GM21423 (cell line): Measurements from ENCODE around the gene LDLRAD4.

Source experiments
- ATAC-seq: cut with Tn5 transposase; IDR thresholded peaks from one replicate; pipeline ENCODE4 v1.9.1; 2021; ENCODE audit warnings: mild to moderate bottlenecking, moderate library complexity; ENCODE audit not compliant: unreplicated experiment

LDLRAD4 gene

DNA sequence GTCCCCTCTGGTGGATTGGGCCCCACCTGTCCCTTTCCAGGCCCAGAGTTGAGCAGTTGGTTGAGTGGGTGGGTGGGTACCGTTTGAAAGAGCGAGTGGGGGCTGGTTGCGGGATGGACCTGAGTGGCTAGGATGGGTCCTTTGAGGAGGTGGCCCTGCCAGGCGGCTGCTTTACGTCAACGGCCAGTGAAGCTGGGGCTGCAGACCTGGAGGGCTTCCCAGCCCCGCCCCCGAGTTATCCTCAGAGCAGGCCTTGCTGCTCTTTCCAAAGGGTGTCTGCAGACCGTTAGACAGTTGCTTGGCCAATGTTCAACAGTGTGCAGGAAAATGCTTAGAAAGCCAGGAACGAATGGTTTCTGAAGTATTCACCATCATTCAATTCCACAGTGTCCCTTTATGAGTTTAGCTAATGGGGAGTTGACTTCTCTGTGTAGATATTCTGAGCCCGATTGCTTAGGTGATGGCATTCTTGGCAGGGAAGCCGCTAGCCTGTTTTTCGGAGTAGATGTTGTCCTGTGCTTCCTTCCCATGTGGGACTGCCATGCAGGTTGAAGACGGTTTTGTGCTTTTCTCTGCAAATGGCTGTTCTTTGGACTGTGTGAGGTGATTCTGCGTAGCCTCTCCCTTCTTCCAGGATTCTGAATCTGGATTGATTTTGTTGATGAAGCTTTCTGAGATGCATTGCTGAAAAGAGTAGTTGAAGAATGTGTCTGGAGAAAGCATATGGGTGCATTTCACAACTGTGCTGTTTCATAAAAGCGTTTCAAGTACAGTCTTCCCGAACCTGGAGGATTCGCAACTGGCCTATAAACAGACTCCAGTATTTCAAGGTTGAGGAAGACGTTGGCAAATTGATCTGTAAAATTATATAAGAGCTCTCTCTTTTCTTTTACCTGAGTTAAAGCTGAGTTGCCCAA, 45.8 kb downstream of the LDLRAD4 start:
- ATAC-seq = no peak

DNA sequence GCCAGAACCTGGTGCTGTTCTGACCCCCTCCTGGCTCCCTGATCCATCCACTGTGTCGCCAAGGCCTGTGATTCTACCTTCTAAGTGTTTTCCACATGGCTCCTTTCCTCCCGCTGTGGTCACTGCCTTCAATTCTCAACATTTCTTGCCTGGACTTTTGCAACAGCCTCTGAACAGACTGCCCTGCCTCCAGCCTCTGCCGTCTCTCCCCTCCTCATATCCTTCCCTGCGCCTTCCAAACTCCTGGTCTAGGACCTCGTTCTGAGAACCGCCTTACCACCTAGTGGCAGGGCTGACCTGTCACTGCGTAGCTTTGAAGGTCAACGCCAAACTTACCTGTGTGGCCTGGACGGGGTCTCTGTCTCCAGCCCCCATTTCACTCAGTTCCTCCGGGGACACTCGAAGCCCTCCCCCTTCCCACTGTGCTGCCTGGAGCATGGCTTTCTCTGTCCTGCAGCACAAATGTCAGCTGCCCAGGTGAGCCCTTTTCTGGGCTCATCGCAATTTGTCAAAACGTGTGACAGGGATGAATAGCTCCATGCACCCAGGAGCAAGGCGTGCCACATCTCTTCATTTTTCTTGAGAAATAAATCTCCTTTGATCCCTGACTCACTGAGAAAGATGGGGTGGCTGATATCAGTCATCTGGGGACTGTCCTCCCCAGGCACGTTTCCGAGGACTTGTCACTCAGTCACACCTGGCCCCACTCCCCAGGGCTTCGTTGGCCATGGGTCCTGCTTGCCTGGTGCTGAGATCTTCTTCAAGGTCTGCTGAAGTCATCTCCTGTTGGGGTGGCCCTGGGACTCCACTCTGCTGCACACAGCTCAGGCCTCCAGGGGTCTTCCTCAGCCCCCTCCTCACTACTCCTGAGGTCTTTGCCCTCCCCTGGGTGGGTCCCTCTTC, 46.7 kb downstream of the LDLRAD4 start:
- no peak for ATAC-seq

DNA sequence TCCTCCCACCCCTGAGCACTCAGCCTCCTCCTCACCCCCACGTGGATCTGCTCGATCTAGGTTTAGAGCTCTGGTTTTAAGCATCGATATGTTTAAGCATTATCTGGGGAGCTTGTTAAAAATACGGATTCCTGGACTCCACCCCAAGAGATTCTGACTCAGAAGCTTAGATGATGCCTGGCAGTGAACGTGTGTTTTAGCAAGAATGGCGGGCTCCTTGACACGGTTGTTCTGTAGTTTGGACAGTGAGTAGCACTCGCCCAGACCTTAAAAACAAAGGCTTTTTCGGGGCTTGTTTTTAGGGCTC, 47.3 kb downstream of the LDLRAD4 start:
- no peak for ATAC-seq

DNA sequence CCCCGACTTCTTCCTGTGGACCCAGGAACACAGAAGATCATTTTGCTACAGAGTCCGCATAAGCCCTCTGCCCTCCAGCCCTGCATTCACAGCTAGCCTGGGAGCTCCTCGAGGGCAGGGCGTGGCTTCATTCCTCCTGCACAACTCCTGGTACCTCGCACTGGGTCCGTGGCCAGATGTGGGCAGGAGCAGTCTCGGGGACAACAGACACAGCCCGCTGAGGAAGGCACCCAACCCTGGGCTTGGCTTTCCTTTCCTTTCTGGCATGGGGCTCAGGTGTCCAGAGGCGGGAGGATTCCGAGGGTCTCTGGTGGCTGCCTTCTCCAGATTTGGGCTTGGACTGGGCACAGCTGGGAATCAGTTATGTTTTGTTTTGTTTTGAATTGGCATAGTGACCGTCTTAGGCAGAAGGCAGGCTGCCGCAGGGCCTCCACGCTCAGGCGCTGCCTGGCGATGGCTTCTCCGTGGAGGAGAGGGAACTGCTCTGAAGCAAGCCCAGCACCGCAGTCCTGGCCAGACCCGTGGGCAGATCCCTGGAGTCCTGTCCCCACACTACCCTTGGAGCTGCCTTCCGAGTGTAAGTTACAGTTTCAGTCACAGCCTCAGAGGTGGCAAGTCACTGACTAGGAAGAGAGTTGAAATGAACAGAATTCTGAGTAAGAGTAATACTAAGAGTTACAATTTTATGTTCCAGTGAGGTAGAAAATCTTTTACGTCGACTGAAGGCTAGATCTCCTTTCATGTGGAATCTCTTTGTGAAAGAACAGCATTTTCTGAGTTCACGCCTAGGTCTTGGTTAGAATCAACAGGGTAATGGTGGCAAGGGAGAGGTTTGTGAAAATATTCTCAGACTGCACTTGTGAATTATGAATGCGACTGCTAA, 47.9 kb downstream of the LDLRAD4 start:
- no peak for ATAC-seq

DNA sequence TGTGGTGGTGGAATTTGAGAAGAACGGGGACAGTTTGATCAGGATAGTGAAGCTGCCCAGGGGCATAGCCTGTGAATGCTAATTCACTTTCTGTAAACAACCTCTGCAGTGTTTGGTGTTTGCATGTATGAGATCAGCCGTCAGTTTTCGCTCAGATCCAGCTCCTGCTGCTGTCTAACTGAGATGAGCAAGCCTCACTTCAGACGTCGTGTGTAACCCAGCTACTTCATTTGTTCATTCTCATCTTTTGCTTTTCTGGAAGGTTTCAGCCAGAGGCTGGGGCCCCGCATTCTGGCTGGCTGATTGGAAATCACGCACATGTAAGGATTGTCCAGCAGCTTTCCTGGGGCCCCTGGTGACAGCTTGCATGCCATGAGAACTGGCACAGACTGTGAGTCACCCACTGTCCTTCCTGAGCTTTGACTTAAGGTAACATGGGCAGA, 48.9 kb downstream of the LDLRAD4 start:
- no peak for ATAC-seq

DNA sequence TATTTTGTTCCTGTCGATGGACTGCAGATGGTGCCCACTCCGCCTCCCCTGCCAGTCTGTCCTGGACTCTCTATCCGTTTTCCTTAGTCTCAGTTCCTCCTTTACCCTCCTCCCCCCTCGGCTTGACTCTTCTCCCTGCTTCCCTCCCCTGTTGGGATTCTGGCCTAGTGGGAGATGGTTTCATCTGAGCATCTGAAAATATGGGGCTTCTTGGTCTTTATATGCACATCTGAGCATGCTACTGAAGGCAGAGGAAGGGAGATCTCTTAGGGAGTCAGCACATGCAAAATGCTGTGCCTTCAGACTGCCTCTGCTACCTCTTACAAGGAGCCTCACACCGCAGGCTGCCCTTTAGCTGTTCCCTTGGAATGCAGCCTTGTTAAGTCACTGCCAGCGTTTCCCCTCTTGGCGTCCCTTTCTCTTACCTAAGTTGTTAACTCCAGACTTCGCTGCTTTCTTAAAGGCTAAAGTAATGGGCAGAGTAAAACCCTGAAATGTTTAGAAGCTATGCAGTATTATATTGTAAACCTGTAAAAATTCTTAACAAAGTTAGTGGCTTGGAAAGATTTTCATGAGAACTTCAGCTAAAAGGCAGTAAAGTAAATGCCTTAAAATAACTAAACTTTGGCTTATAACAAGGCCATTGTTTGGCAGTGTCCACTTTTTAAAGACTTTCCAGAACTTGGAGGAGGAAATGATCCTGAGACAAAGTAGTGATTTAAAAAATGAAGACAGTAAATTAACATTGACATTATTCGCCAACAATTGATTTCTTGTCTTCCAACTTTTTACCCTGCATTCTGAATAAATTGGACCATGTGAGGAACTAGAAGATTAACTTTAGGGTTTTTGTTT, 49.8 kb downstream of the LDLRAD4 start:
- ATAC-seq = no peak

DNA sequence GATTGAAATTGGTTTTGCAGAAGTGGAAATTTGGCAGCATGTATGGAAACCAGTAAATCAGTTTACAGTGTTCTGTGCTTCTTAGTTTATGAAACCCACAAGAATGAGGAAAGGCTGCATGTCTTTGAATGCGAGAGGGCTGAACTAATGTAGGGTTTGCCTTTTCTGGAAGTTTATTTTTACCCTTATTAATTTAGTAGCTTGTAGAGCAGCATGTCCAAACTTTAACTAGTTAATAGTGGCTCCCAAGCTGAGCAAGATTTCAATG, 50.4 kb downstream of the LDLRAD4 start:
- no peak for ATAC-seq

DNA sequence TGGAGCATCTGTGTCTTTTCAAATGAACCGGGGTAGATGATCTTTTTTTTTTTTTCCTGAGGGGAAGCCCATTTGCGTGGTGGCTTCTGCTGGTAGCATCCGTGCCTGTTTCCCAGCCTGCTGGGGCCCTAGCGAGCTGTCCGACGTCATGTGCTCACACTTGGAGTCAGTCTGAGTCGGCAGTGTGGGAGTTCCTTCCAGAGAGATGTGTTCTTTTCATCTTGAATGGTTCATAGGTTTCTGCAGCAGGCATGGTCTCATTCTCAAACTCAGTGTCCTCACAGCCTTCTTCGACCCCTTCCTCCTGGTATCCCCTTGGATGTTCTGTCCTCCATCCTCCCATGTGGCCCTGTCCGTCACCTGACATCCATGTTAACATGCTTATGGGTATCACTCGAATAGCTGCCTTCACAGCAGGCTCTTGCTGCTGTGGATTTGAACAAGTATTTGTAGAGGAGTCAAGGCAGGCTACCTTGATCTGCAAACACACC, 51.0 kb downstream of the LDLRAD4 start:
- ATAC-seq = no peak

DNA sequence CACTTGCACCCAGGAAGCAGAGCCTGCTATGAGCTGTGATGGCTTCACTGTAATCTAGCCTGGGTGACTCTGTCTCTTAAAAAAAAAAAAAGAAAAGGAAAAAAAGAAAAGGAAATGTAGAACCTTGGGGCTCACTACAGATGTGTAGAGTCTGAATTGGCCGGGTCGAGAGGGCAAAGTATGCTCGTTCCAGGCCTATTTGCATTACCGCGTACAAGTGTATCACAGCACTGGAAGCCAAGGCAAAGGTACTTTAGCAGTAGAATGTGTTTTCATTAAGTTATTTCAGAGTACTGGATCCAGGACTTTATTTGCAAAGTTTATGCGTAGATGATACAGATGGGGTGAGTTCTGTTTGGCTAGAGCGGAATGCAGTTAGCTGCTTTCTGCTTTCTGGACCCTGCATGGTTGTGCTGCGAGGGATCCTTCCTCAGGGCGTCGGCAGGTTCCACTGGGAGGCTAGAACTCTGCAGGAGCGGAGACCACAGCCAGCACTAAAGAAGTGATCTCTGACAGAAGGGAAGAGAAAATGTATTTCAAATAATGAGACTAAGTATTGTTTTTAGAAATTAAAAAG, 51.8 kb downstream of the LDLRAD4 start:
- ATAC-seq = no peak

DNA sequence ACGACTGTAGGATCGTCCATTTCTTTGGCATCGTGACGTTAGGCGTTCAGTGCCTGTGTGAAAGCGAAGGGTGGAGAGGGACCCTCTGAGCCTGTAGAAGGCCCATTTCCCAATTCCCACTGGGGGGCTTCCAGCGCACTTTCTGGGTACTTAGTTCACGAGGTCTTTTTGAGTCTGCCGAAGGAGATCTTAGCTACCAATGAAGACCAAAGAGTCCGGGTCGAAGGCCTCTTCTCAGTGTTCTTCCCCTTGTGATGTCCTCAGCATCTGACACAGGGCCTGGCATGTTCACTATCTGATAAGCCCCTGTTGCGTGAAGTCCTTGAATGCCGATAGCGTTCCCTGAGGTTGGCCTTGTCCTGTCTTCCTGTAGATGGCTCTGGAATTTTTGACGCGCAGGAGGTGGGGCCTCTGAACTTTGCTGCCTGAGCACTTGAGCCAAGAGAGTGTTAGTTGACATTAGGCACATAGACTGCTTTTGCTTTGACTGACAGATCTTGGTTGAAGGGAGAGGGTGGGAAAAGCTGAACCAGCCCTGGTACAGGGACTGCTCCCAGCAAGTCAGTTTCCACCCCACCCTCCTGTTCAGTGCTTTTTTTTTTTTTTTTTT, 52.8 kb downstream of the LDLRAD4 start:
- no peak for ATAC-seq

DNA sequence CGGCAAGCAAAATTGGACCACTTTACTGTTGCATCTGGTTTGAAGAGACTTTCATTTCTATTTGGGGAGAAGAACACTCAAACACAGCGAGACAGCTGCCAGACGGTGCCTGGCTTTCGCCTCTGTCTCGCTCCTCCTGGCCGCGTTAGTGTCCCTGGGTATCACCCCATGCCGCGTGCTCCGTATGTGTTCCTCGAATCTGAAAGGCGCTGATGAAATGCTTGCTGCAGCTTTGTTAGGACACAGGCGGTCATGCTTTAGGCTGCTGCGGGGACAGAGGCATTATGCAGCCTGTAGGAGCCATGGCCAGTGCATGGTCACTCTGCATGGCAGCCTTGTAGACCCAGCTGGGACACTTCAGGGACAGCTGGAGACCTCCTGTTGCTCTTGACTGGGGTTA, 53.9 kb downstream of the LDLRAD4 start:
- no peak for ATAC-seq

DNA sequence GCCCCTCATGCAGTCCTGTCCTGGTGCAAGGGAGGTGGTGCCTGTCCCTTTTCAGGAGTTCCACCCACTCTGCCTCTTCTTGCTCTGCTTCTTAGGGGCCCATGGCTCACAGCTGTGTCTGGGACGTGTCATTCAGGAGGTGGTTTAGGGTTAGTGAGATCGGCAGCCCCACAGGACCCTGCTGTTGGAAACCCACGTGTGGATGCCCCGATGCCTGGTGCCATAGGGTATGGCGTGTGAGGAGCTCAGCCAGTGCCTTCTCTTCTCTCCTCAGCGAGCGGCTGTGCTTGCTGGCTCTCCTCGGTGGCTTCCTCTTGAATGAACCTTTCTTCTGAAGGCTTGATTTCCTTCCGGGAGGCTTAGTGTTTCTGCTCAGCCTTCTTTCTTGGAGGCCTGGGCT, 55.2 kb downstream of the LDLRAD4 start:
- ATAC-seq = no peak

DNA sequence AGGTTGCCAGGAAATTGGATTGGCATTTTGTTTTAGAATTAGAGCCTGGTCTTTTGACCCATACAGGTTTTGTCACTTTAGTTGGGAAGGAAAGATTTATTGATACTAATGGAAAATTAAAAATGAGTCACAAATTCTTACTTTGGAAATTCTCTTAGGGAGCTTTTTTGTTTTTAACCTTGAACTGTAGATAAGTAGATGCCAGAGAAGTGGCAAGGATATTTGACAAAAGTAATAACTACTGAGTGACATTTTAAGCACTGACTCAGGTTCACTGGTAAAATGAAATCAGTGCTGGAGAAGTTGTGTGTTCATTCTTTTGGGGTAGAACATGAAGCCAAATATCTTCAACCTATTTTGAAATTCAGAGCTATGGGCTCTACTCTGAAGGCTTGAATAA, 56.5 kb downstream of the LDLRAD4 start:
- ATAC-seq = no peak

DNA sequence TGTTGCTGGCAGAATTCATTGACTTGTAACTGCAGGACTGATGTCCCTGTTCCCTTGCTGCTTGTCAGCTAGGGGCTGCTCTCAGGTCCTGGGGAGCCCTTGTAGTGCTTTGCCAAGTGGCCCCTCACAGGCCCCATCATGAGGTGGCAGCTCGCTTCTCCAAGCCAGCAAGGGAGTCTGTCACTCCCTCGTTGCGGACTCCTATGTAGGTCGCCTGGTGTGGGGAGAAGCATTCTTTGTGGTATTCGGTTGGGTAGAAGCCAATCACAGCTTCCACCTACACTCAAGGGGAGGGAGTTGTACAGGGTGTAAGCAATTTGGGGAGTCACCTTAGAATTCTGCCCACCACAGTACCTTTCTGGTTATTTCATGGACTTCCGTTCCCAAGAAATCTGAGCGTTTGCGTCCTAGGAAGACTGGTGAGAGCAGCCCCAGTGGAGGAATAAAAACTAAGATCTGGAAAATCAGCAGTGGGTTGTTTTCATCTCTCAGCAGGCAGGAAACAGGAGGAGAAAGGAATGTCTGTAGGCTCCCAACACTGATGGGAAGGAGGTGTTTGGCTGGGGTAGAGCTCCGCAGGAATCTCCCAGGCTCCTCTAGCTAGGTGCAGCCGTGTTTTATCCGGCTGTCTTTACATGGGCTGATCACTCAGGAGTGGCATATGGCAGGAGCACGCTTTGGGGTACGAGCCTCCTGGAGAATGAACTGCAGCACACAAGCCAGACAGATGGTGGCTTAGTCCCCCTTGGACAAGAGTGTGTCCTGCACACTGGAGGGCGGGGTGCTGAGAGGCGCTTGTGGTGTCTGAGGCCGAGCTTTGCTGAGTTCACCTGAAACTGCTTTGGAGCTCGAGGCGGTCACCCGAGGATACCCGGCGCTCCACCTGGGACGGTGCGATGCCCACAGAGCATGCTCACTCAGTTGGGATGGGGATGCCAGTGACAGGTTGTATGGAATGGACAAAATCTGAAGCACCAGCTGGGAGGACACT, 58.3 kb downstream of the LDLRAD4 start:
- ATAC-seq = no peak

DNA sequence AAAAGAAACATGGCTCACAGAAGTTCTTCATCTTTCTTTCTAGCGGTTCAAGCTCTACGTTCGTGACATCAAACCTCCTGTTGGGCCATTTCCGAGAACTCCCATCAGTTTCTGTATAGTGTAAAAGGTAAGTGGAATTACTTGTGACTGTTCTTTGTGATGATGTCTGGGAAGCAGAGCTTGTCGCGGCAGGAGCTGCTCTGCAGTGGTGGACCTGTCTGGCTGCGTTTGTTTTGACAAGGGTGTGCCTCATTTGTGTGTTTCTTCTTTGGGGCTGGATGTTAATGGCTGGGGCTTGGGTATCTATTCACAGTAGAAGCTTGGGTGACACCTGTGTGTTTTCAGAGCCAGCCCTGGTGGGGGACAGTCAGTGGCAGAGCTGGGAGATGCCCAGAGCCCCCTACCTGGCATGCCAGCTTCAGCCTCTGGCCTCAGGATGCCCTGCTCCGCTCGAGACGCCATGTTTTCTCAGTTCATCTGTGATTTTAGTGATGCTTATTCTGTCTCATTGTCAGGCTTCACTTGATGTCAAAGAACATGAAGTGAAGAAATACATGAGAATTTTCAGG, 59.6 kb downstream of the LDLRAD4 start:
- no peak for ATAC-seq

DNA sequence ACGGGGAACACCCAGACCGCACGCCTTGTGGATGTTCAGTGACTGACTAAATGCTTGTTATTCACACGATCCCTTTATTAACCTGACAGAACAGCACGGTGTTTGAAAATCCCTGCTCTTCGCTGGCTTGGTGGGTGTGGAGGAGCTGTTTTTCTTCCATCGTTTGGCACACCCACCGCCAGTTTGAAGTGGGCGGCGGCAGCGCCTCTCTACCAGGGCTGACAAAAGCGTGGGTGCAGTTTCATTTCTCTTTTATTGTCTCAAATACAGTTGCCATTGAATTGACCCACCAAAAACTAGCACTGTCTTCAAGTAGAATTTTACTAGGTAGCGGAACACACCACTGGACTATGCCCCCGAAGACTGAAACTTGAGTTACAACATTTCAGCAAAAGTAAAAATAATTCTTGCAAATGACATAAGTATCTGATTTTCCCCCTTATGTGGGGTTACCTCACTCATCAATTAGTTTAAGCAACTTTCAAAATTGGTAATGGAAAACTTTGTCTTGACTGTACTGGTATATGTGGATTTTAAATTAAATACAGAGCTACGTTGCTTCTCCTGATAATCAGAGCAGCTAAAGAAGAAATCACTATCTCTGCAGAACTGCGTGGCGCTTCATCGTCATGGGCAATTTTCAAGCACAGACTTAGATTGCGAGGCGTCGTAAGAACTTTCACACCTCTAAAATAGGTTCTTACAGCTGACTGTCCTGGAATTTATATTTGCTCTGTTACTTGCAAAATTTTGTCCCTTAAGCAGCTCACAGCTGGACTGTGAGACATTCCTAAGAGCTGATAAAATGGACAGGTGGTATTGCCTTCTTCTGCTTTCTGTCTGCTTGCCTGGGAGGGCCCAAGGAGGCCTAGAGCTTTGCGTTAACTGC, 60.9 kb downstream of the LDLRAD4 start:
- no peak for ATAC-seq
